Colonic mucosa (tissue), 4 donors: ENCODE data around the gene PRKCB. TPM values are rescaled to one million over a fixed set of nuclear protein-coding genes. Genes with fewer than 3 reads are reported as not detected.

ENCODE experiments used
- DNase-seq: peaks from one replicate; pipeline ENCODE4 v3.0.0-alpha.2; 2020
- H3K27ac ChIP-seq: fragments of 200-600 bp; one replicate; pipeline ENCODE4 v1.8.0; 2021
- H3K27me3 ChIP-seq: fragments of 200-600 bp; one replicate; pipeline ENCODE4 v1.8.0; 2021
- H3K36me3 ChIP-seq: fragments of 200-600 bp; one replicate; pipeline ENCODE4 v1.8.0; 2021
- H3K4me1 ChIP-seq: fragments of 200-600 bp; one replicate; pipeline ENCODE4 v1.8.0; 2021; ENCODE audit warnings: mild to moderate bottlenecking
- H3K4me3 ChIP-seq: fragments of 200-600 bp; one replicate; pipeline ENCODE4 v1.8.0; 2021
- H3K9ac ChIP-seq, 2 donors: one replicate each; pipeline ENCODE4 v1.7.0; 2013; ENCODE audit warnings: control low read depth in 2 of 2, low read depth in 2 of 2, low read length in 2 of 2
- H3K9me3 ChIP-seq: fragments of 200-600 bp; one replicate; pipeline ENCODE4 v1.8.0; 2021
- CTCF ChIP-seq: fragments of 200-600 bp; IDR thresholded peaks from one replicate; pipeline ENCODE4 v1.8.0; 2022; ENCODE audit warnings: antibody characterized with exemption, mild to moderate bottlenecking
- intact Hi-C: fragments of 100-400 bp; cut with DNase I; formaldehyde crosslinking; loops from one replicate; pipeline ENCODE4 v1.14.1; 2022
- total RNA-seq, 2 donors: library from RNA; stranded (reverse); fragmentation: NEBNext Ultra II Directional in 1 of 2; extraction: Animal tissue kit (Norgen Biotek cat#: 25700) in 1 of 2; gene quantifications; one replicate each; pipeline ENCODE4 v1.2.1, GENCODE V29; 2021
- donor health status: healthy.
- donor health status: DM: no; HTN: no; CAD: no.
- donor health status: DM: no; HTN: no; CAD: no.

The PRKCB gene
- total RNA-seq, 2 donors from 2014 or later: 2.5 to 10.7 TPM

GRCh38 chr16:23962001-23962400, 126.2 kb downstream of the PRKCB start:
- Histone ChIP-seq H3K27me3 (no peaks in the 10 kb centered on the region), H3K27ac (no peak overlapping the region), H3K9ac (no peak overlapping the region), H3K4me1 (no peaks in the 10 kb centered on the region), H3K36me3 (no peaks in the 10 kb centered on the region), H3K4me3 (no peak overlapping the region), H3K9me3 (no peaks in the 10 kb centered on the region)
- intact Hi-C loops: no loop called here
- no peak for TF ChIP-seq CTCF
- DNase-seq: no peak

DNA sequence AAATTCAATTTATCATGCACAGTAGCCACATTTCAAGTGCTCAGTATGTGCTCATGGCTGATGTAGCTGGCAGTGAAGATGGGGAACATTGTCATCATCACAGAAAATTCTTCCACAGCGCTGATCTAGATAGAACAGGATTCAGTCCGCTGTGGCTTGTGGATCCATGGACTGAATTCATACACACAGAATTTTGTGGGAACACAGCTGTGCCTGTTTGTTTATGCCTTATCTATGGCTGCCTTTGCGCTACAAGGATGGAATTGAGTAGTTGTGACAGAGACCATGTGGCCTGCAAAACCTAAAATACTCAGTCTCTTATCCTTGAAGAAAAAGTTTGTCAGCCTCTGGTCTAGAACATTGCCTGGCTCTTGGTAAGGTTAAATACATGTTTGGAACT, 128.4 kb downstream of the PRKCB start:
- no peak for TF ChIP-seq CTCF
- no peak for DNase-seq
- intact Hi-C loops: no loop called here
- H3K4me1 ChIP-seq: no peaks in the 10 kb centered on the region
- no peaks in the 10 kb centered on the region for H3K9me3 ChIP-seq
- H3K9ac ChIP-seq: no peak overlapping the region
- H3K4me3 ChIP-seq: no peak overlapping the region
- H3K27ac ChIP-seq: no peak overlapping the region
- no peaks in the 10 kb centered on the region for H3K27me3 ChIP-seq
- no peaks in the 10 kb centered on the region for H3K36me3 ChIP-seq

- no peak for DNase-seq
Observed at GRCh38 chr16:23965137-23965733, 129.5 kb downstream of the PRKCB start.

DNA sequence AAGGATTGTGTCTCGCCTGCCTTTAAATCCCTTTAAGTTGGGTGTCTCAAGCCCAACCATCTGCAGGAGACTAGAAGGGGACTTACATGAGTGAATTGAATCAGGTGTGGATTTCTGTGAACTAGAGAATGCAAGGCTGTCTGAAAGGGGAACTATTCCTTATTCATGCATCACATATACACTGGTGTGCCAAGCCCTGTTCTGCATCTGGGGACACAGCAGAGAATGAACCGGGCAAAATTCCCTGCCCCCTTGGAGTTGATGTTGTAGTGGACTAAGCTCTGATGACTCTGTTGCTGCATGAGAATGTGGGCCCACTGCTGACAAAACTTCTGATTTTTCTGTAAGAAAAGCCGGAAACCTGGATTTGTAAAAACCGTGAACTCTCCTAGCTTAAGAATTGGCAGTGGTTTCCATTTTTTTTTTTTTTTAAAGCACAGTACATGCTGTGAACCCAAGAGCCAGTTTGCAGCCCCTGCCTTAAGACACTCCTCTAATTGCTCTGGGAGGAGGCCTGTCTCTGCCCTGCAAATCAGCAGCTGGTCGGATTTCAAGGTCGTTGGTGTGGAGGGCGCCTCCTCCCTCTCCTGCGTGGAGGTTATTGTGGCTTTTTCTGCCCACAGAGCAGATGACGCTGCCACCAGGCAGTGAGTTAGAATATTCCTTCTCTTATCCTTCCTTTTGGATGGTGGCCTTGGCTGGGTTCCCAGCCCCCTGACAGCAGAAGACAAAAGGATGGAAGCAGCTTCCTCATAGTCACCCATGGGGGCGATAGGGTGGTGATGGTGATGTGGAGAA, 131.0 kb downstream of the PRKCB start:
- Histone ChIP-seq H3K27ac (no peak overlapping the region), H3K36me3 (no peaks in the 10 kb centered on the region), H3K9me3 (no peaks in the 10 kb centered on the region), H3K9ac (no peak overlapping the region), H3K4me3 (no peak overlapping the region), H3K27me3 (no peaks in the 10 kb centered on the region), H3K4me1 (no peaks in the 10 kb centered on the region)
- intact Hi-C loops: no loop called here
- DNase-seq: no peak
- TF ChIP-seq CTCF: no peak

More at GRCh38 chr16:23965137-23965733, 129.5 kb downstream of the PRKCB start:
- Histone ChIP-seq H3K9me3 (no peaks in the 10 kb centered on the region), H3K4me3 (no peak overlapping the region), H3K4me1 (no peaks in the 10 kb centered on the region), H3K27me3 (no peaks in the 10 kb centered on the region), H3K27ac (no peak overlapping the region), H3K36me3 (no peaks in the 10 kb centered on the region), H3K9ac (no peak overlapping the region)
- intact Hi-C loops: no loop called here
- TF ChIP-seq CTCF: no peak

DNA sequence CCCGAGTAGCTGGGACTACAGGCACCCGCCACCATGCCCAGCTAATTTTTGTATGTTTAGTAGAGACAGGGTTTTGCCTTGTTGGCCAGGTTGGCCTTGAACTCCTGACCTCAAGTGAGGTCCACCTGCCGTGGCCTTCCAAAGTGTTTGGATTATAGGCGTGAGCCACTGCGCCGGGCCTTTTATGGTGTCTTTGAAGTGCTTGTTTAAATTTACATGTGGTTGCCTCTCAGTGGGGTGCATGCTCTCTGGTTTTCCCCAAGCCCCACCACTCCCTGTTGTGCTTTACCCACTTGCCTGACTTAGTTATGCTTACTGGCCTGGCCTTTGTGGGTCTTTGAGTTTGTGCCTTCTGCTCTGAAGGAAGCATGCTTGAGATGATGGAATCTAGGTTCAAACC, 132.0 kb downstream of the PRKCB start:
- no peak for DNase-seq
- intact Hi-C loops: no loop called here
- H3K36me3 ChIP-seq: no peaks in the 10 kb centered on the region
- H3K27me3 ChIP-seq: no peaks in the 10 kb centered on the region
- H3K9me3 ChIP-seq: no peaks in the 10 kb centered on the region
- H3K9ac ChIP-seq: no peak overlapping the region
- H3K4me3 ChIP-seq: no peak overlapping the region
- no peaks in the 10 kb centered on the region for H3K4me1 ChIP-seq
- no peak overlapping the region for H3K27ac ChIP-seq
- TF ChIP-seq CTCF: no peak
